SU-DHL-6 (cell line): ENCODE measurements around the gene GRK3.

Experiments
- H2AFZ ChIP-seq: fragments of 200-600 bp; sonication (generic); 2 replicates; pipeline ENCODE4 v1.6.1; 2014; ENCODE audit warnings: low read depth, mild to moderate bottlenecking, moderate library complexity, mixed read lengths, antibody characterized with exemption, low read length; ENCODE audit not compliant: severe bottlenecking
- H3F3A ChIP-seq: fragments of 200-600 bp; shearing (Covaris generic); 2 replicates; pipeline ENCODE4 v1.6.0; 2016; ENCODE audit warnings: antibody characterized with exemption, mild to moderate bottlenecking; ENCODE audit not compliant: insufficient read depth
- H3K27ac ChIP-seq: fragments of 200-600 bp; sonication (generic); 2 replicates; pipeline ENCODE4 v1.5.1; 2016; ENCODE audit warnings: low read depth, mild to moderate bottlenecking, low read length, moderate library complexity, mixed read lengths
- H3K27me3 ChIP-seq: fragments of 200-600 bp; sonication (generic), shearing (Covaris generic); 2 replicates; pipeline ENCODE4 v1.6.0; 2014; ENCODE audit warnings: mild to moderate bottlenecking, low read length
- H3K36me3 ChIP-seq: fragments of 200-600 bp; sonication (generic); 2 replicates; pipeline ENCODE4 v1.6.1; 2014; ENCODE audit warnings: mild to moderate bottlenecking, low read length, mixed read lengths
- H3K4me2 ChIP-seq: fragments of 300-600, 200-600 bp; shearing (Covaris generic), sonication (generic); 2 replicates; pipeline ENCODE4 v1.6.0; 2014; ENCODE audit warnings: low read length, low read depth, mild to moderate bottlenecking; ENCODE audit not compliant: poor library complexity, severe bottlenecking
- H3K4me3 ChIP-seq: fragments of 200-600 bp; sonication (generic); 2 replicates; pipeline ENCODE4 v1.5.1; 2014; ENCODE audit warnings: antibody characterized with exemption, low read length, mild to moderate bottlenecking, mixed read lengths; ENCODE audit not compliant: insufficient read depth, poor library complexity, severe bottlenecking
- H3K79me2 ChIP-seq: fragments of 200-600 bp; sonication (generic); 2 replicates; pipeline ENCODE4 v1.6.1; 2014; ENCODE audit warnings: mild to moderate bottlenecking, low read length, moderate library complexity; ENCODE audit not compliant: insufficient read depth
- H3K9ac ChIP-seq: fragments of 200-600 bp; sonication (generic); 2 replicates; pipeline ENCODE4 v1.7.0; 2014; ENCODE audit warnings: mild to moderate bottlenecking, low read length
- H3K9me2 ChIP-seq: fragments of 200-600 bp; sonication (generic); replicated peaks from 2 replicates; pipeline ENCODE4 v1.6.1; 2014; ENCODE audit warnings: low read length; ENCODE audit not compliant: insufficient read depth
- H3K9me3 ChIP-seq: fragments of 200-600 bp; sonication (generic); 2 replicates; pipeline ENCODE4 v1.6.1; 2014; ENCODE audit warnings: low read length, mixed read lengths; ENCODE audit not compliant: insufficient read depth
- H4K20me1 ChIP-seq: fragments of 200-600 bp; sonication (generic); 2 replicates; pipeline ENCODE4 v1.6.1; 2014; ENCODE audit warnings: low read depth, mild to moderate bottlenecking, antibody characterized with exemption, low read length, moderate library complexity, mixed read lengths
- EZH2phosphoT487 ChIP-seq: fragments of 200-600 bp; sonication (generic), shearing (Covaris generic); conservative IDR thresholded peaks from 2 replicates; pipeline ENCODE4 v1.6.1; 2018; ENCODE audit warnings: mild to moderate bottlenecking, antibody characterized with exemption, low read length, moderate library complexity, mixed read lengths
- TF ChIP-seq, protein P1 (sequence below): fragments of 200-600 bp; sonication (generic); IDR thresholded peaks from one replicate; pipeline ENCODE4 v1.5.1; 2017; ENCODE audit warnings: antibody characterized with exemption, mild to moderate bottlenecking, low read length, moderate library complexity; ENCODE audit not compliant: insufficient read depth, poor library complexity, severe bottlenecking

The GRK3 gene

DNA sequence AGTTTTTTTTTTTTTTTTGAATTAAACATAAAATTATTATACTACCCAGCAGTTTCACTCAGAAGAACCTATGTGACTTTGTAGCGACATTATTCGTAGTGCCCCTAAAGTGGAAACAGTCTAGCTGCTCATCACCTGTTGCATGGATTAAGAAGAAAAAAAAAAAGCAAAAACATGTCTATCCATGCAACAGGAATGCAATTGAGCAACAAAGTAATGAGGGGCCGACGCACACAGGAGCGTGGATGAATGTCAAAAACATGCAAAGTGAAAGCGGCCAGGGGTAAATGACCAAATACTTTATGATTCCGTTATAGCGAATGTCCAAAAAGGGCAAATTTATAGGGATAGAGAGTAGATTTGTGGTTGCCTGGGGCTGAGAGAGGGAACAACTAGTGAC is 193.8 kb downstream of the GRK3 start:
- H3K4me3 ChIP-seq: no peak overlapping the region
- no peaks in the 10 kb centered on the region for H3F3A ChIP-seq
- no peak overlapping the region for H3K9ac ChIP-seq
- no peaks in the 10 kb centered on the region for H3K36me3 ChIP-seq
- H4K20me1 ChIP-seq: no peaks in the 10 kb centered on the region
- TF ChIP-seq, protein P1, sequence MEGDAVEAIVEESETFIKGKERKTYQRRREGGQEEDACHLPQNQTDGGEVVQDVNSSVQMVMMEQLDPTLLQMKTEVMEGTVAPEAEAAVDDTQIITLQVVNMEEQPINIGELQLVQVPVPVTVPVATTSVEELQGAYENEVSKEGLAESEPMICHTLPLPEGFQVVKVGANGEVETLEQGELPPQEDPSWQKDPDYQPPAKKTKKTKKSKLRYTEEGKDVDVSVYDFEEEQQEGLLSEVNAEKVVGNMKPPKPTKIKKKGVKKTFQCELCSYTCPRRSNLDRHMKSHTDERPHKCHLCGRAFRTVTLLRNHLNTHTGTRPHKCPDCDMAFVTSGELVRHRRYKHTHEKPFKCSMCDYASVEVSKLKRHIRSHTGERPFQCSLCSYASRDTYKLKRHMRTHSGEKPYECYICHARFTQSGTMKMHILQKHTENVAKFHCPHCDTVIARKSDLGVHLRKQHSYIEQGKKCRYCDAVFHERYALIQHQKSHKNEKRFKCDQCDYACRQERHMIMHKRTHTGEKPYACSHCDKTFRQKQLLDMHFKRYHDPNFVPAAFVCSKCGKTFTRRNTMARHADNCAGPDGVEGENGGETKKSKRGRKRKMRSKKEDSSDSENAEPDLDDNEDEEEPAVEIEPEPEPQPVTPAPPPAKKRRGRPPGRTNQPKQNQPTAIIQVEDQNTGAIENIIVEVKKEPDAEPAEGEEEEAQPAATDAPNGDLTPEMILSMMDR: no peak
- TF ChIP-seq EZH2phosphoT487: no peak
- no peaks in the 10 kb centered on the region for H3K9me2 ChIP-seq
- H3K27me3 ChIP-seq: no peaks in the 10 kb centered on the region
- no peaks in the 10 kb centered on the region for H3K79me2 ChIP-seq
- H3K9me3 ChIP-seq: no peaks in the 10 kb centered on the region
- no peak overlapping the region for H2AFZ ChIP-seq
- no peak overlapping the region for H3K4me2 ChIP-seq
- H3K27ac ChIP-seq: no peak overlapping the region

DNA sequence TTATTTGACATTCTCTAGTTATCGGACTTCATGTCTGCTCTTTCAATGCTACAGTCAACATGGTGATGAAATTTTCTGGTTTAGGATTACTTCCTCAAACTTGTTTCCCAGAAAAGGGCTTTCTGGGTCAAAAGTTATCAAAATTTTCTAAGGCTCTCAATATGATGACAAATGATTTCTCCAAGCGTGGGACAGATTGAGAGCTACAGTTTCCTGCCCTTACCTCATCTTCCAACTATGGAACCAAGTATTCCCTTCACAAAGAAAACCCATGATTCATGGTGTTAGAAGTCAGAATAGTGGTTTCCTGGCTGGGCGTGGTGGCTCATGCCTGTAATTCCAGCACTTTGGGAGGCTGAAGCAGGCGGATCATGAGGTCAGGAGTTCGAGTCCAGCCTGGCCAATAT is 195.4 kb downstream of the GRK3 start:
- no peaks in the 10 kb centered on the region for H3F3A ChIP-seq
- no peak overlapping the region for H3K27ac ChIP-seq
- no peak overlapping the region for H2AFZ ChIP-seq
- H4K20me1 ChIP-seq: no peaks in the 10 kb centered on the region
- H3K9me3 ChIP-seq: no peaks in the 10 kb centered on the region
- TF ChIP-seq EZH2phosphoT487: no peak
- TF ChIP-seq, protein P1: no peak
- H3K9me2 ChIP-seq: no peaks in the 10 kb centered on the region
- no peak overlapping the region for H3K9ac ChIP-seq
- no peaks in the 10 kb centered on the region for H3K79me2 ChIP-seq
- H3K36me3 ChIP-seq: no peaks in the 10 kb centered on the region
- no peak overlapping the region for H3K4me3 ChIP-seq
- H3K27me3 ChIP-seq: no peaks in the 10 kb centered on the region
- no peak overlapping the region for H3K4me2 ChIP-seq

DNA sequence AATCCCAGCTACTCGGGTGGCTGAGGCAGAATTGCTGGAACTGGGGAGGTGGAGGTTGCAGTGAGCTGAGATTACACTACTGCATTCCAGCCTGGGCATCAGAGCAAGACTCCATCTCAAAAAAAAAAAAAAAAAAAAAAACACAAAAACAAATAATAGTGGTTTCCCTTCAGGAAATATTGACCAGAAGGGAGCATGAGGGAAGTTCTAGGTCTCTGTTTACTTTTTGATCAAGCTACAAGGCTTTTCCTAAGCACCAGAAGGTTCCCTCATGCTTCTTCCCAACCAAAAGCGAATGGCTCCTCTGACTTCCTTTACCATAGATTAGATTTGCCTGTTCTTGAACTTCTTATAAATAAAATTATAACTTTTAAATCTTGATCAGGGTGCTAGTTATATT is 195.8 kb downstream of the GRK3 start:
- H3K9ac ChIP-seq: no peak overlapping the region
- H2AFZ ChIP-seq: no peak overlapping the region
- no peaks in the 10 kb centered on the region for H3K79me2 ChIP-seq
- no peaks in the 10 kb centered on the region for H3F3A ChIP-seq
- H3K9me3 ChIP-seq: no peaks in the 10 kb centered on the region
- no peak overlapping the region for H3K4me2 ChIP-seq
- H3K36me3 ChIP-seq: no peaks in the 10 kb centered on the region
- no peaks in the 10 kb centered on the region for H4K20me1 ChIP-seq
- no peaks in the 10 kb centered on the region for H3K27me3 ChIP-seq
- no peak overlapping the region for H3K4me3 ChIP-seq
- TF ChIP-seq, protein P1: no peak
- no peak for TF ChIP-seq EZH2phosphoT487
- H3K27ac ChIP-seq: no peak overlapping the region
- H3K9me2 ChIP-seq: no peaks in the 10 kb centered on the region
